ENCODE data around the gene CDC42EP4.
"Not testable (repeated sequence)": the region's sequence is repeated elsewhere in the genome, so short reads cannot be mapped to it uniquely, and the experiment has no call there.

The CDC42EP4 gene

DNA sequence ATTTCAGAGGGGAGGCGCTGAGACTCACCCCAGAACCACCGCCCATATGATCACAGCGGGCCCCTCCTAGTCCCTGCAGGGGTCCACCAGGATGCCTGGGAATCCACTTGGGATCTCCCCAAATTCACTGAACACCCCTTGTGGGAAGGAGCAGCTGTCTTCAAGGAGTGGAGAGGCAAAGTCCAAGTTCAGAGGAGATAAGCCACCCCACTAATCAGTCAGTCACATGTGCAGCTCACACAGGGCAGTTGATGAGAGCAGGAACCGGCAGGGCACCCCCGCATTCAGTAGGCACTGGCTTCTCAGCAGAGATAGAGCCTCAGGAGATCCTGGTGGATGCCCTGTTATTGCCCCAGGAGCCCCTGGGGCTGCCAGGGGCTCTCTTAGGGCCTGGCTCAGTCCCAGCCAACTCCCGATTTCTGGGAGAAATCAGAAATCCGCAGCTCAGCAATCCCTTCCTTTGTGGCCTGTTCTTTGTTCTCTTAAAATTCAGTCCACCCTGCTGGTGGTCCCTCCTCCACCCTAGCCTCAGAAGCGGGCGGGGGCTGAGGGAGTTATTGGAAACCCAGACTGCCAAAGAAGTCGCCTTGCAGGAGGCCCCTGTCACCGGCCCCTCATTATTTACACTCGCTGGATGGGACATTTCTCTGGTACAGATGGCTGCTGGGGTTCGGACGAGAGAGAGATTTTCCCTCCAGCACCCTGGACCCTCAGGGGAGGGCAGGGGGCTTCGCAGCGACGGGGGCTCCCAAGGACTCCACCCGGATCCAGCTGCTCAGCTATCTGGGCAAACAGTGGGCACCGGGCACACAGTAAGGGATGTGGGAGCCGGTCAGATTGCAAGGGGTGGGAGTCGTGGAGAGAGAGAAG lies 1.8 kb downstream of the CDC42EP4 start:
- H3K27ac ChIP-seq (ENCODE audit: low read length) = no peak overlapping the region
- H3K9me3 ChIP-seq (ENCODE audit: control insufficient read depth, insufficient read depth, low read length) = no peaks in the 10 kb centered on the region
- H3K36me3 ChIP-seq (ENCODE audit: control insufficient read depth, insufficient read depth, low read length) = no peaks in the 10 kb centered on the region
- peaks cover 10% of the 10 kb centered on the region; the same call in 1 of the 2 replicates for H3K4me1 ChIP-seq (ENCODE audit: control insufficient read depth, insufficient read depth, low read length)
- no peak for DNase-seq (ENCODE audit: low read depth, low spot score)
- no peaks in the 10 kb centered on the region; the same call in 1 of the 2 replicates for H3K27me3 ChIP-seq (ENCODE audit: control insufficient read depth, insufficient read depth, low read length)
- peak overlapping the region; percentile 80; the same call in 1 of the 2 replicates for H3K4me3 ChIP-seq (ENCODE audit: low read length)
- WGBS (ENCODE audit: insufficient coverage, insufficient read length) = no CpG with 5 or more reads among the region's 21 CpGs

DNA sequence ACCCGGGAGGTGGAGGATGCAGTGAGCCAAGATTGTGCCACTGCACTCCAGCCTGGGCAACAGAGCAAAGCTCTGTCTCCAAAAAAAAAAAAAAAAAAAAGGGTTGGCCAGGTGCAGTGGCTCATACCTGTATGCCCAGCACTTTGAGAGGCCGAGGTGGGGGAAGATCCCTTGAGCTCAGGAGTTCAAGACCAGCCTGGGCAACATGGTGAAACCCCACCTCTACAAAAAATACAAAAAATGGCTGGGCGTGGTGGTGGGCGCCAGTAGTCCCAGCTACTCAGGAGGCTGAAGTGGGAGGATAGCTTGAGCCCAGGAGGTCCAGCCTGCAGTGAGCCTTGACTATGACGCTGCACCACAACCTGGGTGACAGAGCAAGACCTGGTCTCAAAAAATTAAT lies 2.8 kb downstream of the CDC42EP4 start:
- not testable (repeated sequence) for H3K27me3 ChIP-seq (ENCODE audit: control insufficient read depth, insufficient read depth, low read length); DNase-seq (ENCODE audit: low read depth, low spot score); H3K27ac ChIP-seq (ENCODE audit: low read length); H3K36me3 ChIP-seq (ENCODE audit: control insufficient read depth, insufficient read depth, low read length); H3K4me3 ChIP-seq (ENCODE audit: low read length); H3K9me3 ChIP-seq (ENCODE audit: control insufficient read depth, insufficient read depth, low read length)
- WGBS (ENCODE audit: insufficient coverage, insufficient read length) = no CpG with 5 or more reads among the region's 5 CpGs
- H3K4me1 ChIP-seq (ENCODE audit: control insufficient read depth, insufficient read depth, low read length) = peaks cover 12% of the 10 kb centered on the region; the same call in 1 of the 2 replicates

GRCh38 chr17:73308017-73308823 lies 3.6 kb downstream of the CDC42EP4 start:
- no peak overlapping the region for H3K4me3 ChIP-seq (ENCODE audit: low read length)

DNA sequence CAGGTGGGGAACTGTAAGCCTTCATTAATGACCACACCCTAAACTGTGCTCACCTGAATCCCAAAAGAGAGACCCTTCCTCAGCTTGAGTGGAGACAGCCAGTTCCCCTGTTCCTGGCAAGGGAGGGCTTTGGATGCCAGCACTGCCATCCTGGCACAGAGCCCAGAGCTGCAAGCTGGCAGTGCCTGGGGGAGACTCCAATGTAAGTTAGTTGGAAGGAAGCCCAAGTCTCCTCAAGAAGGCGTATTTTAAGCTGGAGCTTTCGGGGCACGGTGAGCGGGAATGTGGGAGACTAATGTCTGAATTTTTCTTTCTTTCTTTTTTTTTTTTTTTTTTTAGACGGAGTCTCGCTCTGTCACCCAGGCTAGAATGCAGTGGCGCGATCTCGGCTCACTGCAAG lies 4.7 kb downstream of the CDC42EP4 start:
- WGBS (ENCODE audit: insufficient coverage, insufficient read length) = no CpG with 5 or more reads among the region's 9 CpGs
- H3K27me3 ChIP-seq (ENCODE audit: control insufficient read depth, insufficient read depth, low read length) = no peaks in the 10 kb centered on the region
- no peak for DNase-seq (ENCODE audit: low read depth, low spot score)
- peaks cover 10% of the 10 kb centered on the region; the same call in 1 of the 2 replicates for H3K4me1 ChIP-seq (ENCODE audit: control insufficient read depth, insufficient read depth, low read length)
- H3K9me3 ChIP-seq (ENCODE audit: control insufficient read depth, insufficient read depth, low read length) = no peaks in the 10 kb centered on the region
- H3K4me3 ChIP-seq (ENCODE audit: low read length) = no peak overlapping the region
- no peaks in the 10 kb centered on the region for H3K36me3 ChIP-seq (ENCODE audit: control insufficient read depth, insufficient read depth, low read length)
- H3K27ac ChIP-seq (ENCODE audit: low read length) = no peak overlapping the region

More at GRCh38 chr17:73308017-73308823, 3.6 kb downstream of the CDC42EP4 start:
- Histone ChIP-seq H3K4me1 (ENCODE audit: control insufficient read depth, insufficient read depth, low read length) (peaks cover 12% of the 10 kb centered on the region; the same call in 1 of the 2 replicates), H3K36me3 (ENCODE audit: control insufficient read depth, insufficient read depth, low read length) (no peaks in the 10 kb centered on the region), H3K27me3 (ENCODE audit: control insufficient read depth, insufficient read depth, low read length) (no peaks in the 10 kb centered on the region; the same call in 1 of the 2 replicates), H3K9me3 (ENCODE audit: control insufficient read depth, insufficient read depth, low read length) (no peaks in the 10 kb centered on the region), H3K27ac (ENCODE audit: low read length) (no peak overlapping the region)
- WGBS (ENCODE audit: insufficient coverage, insufficient read length) = no CpG with 5 or more reads among the region's 23 CpGs
- DNase-seq (ENCODE audit: low read depth, low spot score) = no peak

- WGBS (ENCODE audit: insufficient coverage, insufficient read length) = no CpG with 5 or more reads among the region's 11 CpGs
- no peaks in the 10 kb centered on the region for H3K27me3 ChIP-seq (ENCODE audit: control insufficient read depth, insufficient read depth, low read length)
- no peak for DNase-seq (ENCODE audit: low read depth, low spot score)
- no peak overlapping the region for H3K4me3 ChIP-seq (ENCODE audit: low read length)
- H3K36me3 ChIP-seq (ENCODE audit: control insufficient read depth, insufficient read depth, low read length) = no peaks in the 10 kb centered on the region
- H3K9me3 ChIP-seq (ENCODE audit: control insufficient read depth, insufficient read depth, low read length) = no peaks in the 10 kb centered on the region
- H3K27ac ChIP-seq (ENCODE audit: low read length) = no peak overlapping the region
- H3K4me1 ChIP-seq (ENCODE audit: control insufficient read depth, insufficient read depth, low read length) = peaks cover 10% of the 10 kb centered on the region; the same call in 1 of the 2 replicates
Observed at GRCh38 chr17:73305845-73306836, 5.7 kb downstream of the CDC42EP4 start.

DNA sequence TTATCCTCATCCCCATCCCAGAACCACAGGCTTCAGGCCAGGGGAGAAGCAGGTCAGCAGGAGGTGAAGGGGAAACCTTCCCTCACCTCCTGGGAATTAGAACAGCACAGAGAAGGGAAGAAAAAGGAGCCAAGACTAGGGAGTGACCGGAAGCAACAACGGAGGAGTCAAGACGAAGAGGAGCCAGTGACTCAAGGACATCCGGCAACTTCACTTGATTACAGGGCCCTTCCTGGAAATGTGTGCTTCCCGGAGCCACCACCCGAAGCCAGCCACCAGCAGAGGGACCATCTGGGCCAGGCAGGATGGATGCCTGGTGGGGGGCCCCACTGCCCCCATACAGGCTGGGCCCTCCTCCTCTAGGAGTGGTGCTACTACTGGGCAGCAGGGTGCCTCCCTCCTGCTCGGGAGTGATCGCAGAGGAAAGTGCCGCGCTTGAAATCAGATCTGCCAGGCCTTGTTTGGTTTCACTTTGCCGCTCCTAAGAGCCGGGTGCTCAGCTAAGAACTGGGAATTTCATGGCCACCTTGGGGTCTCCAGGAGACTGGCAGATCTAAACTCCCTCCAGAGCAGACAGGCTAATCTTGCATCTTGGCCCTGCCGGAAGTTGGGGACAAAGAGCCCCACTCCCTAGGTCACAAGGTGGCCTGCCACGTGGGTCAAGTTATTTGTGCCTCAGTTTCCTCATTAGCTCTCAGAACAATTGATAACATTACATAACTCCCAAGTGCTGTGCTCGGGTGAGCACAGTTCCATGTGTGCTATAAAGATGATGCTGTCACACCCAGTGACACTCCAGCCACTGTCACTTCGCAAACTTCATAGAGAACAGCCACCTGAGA lies 6.6 kb downstream of the CDC42EP4 start:
- no CpG with 5 or more reads among the region's 16 CpGs for WGBS (ENCODE audit: insufficient coverage, insufficient read length)
- Histone ChIP-seq H3K27ac (ENCODE audit: low read length) (no peak overlapping the region), H3K4me3 (ENCODE audit: low read length) (no peak overlapping the region), H3K4me1 (ENCODE audit: control insufficient read depth, insufficient read depth, low read length) (peaks cover 10% of the 10 kb centered on the region; the same call in 1 of the 2 replicates), H3K9me3 (ENCODE audit: control insufficient read depth, insufficient read depth, low read length) (no peaks in the 10 kb centered on the region), H3K36me3 (ENCODE audit: control insufficient read depth, insufficient read depth, low read length) (no peaks in the 10 kb centered on the region), H3K27me3 (ENCODE audit: control insufficient read depth, insufficient read depth, low read length) (no peaks in the 10 kb centered on the region)
- DNase-seq (ENCODE audit: low read depth, low spot score) = no peak

DNA sequence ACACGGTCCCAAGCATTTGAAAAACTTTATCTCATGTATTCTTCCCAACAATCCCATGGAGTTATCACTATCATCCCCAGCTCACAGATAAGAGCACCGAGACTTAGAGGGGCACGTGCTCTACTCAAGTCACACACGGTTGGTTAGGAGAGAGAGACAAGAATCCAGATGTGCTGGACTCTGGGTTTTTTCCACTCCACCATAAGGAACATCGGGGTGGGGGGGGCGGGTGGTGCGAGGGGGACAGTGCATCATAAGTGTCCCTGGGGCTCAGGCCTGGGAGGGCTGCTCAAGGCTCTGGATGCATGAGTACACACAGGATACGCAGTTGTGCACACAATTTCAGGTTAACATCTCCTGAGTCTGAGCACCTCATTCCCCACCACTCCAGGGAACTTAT lies 7.4 kb downstream of the CDC42EP4 start:
- Histone ChIP-seq H3K4me1 (ENCODE audit: control insufficient read depth, insufficient read depth, low read length) (peaks cover 9% of the 10 kb centered on the region; the same call in 1 of the 2 replicates), H3K4me3 (ENCODE audit: low read length) (no peak overlapping the region), H3K36me3 (ENCODE audit: control insufficient read depth, insufficient read depth, low read length) (no peaks in the 10 kb centered on the region), H3K27me3 (ENCODE audit: control insufficient read depth, insufficient read depth, low read length) (no peaks in the 10 kb centered on the region), H3K9me3 (ENCODE audit: control insufficient read depth, insufficient read depth, low read length) (no peaks in the 10 kb centered on the region), H3K27ac (ENCODE audit: low read length) (no peak overlapping the region)
- WGBS (ENCODE audit: insufficient coverage, insufficient read length) = no CpG with 5 or more reads among the region's 8 CpGs
- no peak for DNase-seq (ENCODE audit: low read depth, low spot score)

GRCh38 chr17:73302189-73302588 lies 9.6 kb downstream of the CDC42EP4 start:
- no peak for DNase-seq (ENCODE audit: low read depth, low spot score)
- H3K27me3 ChIP-seq (ENCODE audit: control insufficient read depth, insufficient read depth, low read length) = no peaks in the 10 kb centered on the region
- no CpG with 5 or more reads among the region's 3 CpGs for WGBS (ENCODE audit: insufficient coverage, insufficient read length)
- H3K4me1 ChIP-seq (ENCODE audit: control insufficient read depth, insufficient read depth, low read length) = peaks cover 8% of the 10 kb centered on the region; the same call in 1 of the 2 replicates
- H3K9me3 ChIP-seq (ENCODE audit: control insufficient read depth, insufficient read depth, low read length) = no peaks in the 10 kb centered on the region
- no peaks in the 10 kb centered on the region for H3K36me3 ChIP-seq (ENCODE audit: control insufficient read depth, insufficient read depth, low read length)
- H3K4me3 ChIP-seq (ENCODE audit: low read length) = no peak overlapping the region
- no peak overlapping the region for H3K27ac ChIP-seq (ENCODE audit: low read length)

DNA sequence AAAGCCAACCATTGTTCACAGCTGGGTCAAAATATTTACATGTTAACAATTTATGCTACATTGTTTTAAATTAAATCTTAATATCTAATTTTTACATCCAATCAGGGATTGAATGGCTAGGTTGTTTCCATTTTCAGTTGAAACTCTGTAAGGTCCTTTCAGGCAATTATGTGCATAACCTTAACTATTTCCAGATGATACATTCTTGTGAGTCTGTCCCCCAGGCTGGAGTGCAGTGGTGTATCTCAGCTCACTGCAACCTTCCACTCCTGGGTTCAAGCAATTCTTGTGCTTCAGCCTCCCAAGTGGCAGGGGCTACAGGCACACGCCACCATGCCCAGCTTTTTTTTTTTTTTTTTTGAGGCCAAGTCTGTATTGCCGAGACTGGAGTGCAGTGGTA lies 10.4 kb downstream of the CDC42EP4 start:
- Histone ChIP-seq H3K4me3 (ENCODE audit: low read length) (no peak overlapping the region), H3K27me3 (ENCODE audit: control insufficient read depth, insufficient read depth, low read length) (no peaks in the 10 kb centered on the region), H3K27ac (ENCODE audit: low read length) (no peak overlapping the region), H3K36me3 (ENCODE audit: control insufficient read depth, insufficient read depth, low read length) (no peaks in the 10 kb centered on the region), H3K4me1 (ENCODE audit: control insufficient read depth, insufficient read depth, low read length) (peaks cover 8% of the 10 kb centered on the region; the same call in 1 of the 2 replicates), H3K9me3 (ENCODE audit: control insufficient read depth, insufficient read depth, low read length) (no peaks in the 10 kb centered on the region)
- no peak for DNase-seq (ENCODE audit: low read depth, low spot score)
- WGBS (ENCODE audit: insufficient coverage, insufficient read length) = no CpG with 5 or more reads among the region's 2 CpGs
